Measurements from ENCODE around the gene ZNF775.

DNA sequence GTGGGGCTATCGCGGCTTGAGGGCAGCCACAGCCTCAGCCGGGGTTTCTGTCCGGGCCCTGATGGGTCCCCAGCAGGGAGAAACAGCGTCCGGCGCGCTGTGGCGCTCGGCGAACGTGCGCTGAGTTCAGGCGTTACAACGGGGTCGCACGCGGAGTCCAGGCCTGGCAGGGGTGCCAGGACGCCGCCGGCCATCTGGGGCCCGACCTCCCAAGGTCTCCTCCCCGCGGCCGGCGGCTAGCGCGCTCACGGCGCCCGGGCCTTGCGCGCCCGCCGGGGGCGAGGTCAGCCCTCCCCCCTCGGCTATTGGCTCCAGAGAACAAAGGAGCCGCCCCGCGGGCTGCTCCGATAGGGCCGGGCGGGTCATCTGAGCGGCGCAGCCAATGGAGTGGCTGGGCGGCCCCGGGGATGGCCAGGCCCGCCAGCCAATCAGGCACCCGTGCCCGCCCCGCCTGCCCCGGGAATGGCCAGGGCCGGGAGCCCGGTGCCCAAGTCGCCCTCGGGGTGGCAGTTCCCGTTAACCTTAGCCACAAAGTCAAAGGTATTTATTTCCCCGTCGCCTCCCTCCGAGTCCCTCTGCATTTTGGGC, at the start of gene ZNF775:
- no peak for TF ChIP-seq CTCF (IDR thresholded peaks at IDR 0.05)
- no peak for TF ChIP-seq ZFX (IDR thresholded peaks at IDR 0.05; ENCODE audit: borderline replicate concordance)

Measured in 22Rv1 (cell line).